ENCODE measurements around the gene RAB3C. TPM values are rescaled to one million over a fixed set of nuclear protein-coding genes. Genes with fewer than 3 reads are reported as not detected.

The RAB3C gene
- total and polyA plus RNA-seq, 2 experiments from 2014 or later: 15.0 to 30.6 TPM

DNA sequence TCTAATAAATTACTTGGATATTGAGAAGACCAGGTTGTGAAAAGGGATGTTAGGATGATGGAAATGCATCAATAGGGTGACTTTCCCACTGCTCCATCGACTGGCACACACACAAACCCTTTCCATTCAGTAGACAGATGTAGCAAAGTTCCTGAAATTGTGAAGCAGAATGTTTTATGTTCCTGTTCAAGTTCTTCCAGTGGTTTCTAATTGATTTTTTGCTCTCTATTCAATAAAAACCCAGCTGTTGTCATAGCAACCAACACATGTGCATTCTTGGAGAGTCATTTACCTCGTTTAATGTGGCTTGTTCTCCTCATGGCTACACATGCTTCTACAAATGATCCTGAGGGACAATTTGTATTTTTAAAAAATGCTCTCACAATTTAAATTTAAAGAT is 244.6 kb downstream of the RAB3C start:
- no peaks in the 10 kb centered on the region for H3K4me1 ChIP-seq (ENCODE audit: insufficient read depth)
- no peak for TF ChIP-seq ZNF114 (CRISPR knock-in tag; IDR thresholded peaks at IDR 0.05)
- TF ChIP-seq, protein P1, sequence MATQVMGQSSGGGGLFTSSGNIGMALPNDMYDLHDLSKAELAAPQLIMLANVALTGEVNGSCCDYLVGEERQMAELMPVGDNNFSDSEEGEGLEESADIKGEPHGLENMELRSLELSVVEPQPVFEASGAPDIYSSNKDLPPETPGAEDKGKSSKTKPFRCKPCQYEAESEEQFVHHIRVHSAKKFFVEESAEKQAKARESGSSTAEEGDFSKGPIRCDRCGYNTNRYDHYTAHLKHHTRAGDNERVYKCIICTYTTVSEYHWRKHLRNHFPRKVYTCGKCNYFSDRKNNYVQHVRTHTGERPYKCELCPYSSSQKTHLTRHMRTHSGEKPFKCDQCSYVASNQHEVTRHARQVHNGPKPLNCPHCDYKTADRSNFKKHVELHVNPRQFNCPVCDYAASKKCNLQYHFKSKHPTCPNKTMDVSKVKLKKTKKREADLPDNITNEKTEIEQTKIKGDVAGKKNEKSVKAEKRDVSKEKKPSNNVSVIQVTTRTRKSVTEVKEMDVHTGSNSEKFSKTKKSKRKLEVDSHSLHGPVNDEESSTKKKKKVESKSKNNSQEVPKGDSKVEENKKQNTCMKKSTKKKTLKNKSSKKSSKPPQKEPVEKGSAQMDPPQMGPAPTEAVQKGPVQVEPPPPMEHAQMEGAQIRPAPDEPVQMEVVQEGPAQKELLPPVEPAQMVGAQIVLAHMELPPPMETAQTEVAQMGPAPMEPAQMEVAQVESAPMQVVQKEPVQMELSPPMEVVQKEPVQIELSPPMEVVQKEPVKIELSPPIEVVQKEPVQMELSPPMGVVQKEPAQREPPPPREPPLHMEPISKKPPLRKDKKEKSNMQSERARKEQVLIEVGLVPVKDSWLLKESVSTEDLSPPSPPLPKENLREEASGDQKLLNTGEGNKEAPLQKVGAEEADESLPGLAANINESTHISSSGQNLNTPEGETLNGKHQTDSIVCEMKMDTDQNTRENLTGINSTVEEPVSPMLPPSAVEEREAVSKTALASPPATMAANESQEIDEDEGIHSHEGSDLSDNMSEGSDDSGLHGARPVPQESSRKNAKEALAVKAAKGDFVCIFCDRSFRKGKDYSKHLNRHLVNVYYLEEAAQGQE (IDR thresholded peaks at IDR 0.05; ENCODE audit: unreplicated experiment): no peak
- H3F3A ChIP-seq (replicated peaks; ENCODE audit: low read depth): no peaks in the 10 kb centered on the region
- H3K4me3 Mint-ChIP-seq: no peak overlapping the region
- no peaks in the 10 kb centered on the region; the same call in 2 of the 3 replicates for H3K9me3 Mint-ChIP-seq
- no peaks in the 10 kb centered on the region for H3K27me3 Mint-ChIP-seq (ENCODE audit: insufficient read depth, low read depth, poor library complexity)
- DNase-seq (ENCODE audit: low spot score) (no peak), ATAC-seq (no peak)
- H3K27ac ChIP-seq (ENCODE audit: low read depth): no peak overlapping the region
- no peaks in the 10 kb centered on the region for H3K79me2 ChIP-seq (replicated peaks; ENCODE audit: insufficient read depth)
- H3K36me3 ChIP-seq (ENCODE audit: insufficient read depth): no peaks in the 10 kb centered on the region
- no peaks in the 10 kb centered on the region for H4K20me1 ChIP-seq (replicated peaks; ENCODE audit: insufficient read depth)
- no peaks in the 10 kb centered on the region for H3K36me3 Mint-ChIP-seq (ENCODE audit: low read depth)
- no peaks in the 10 kb centered on the region for H3K27me3 ChIP-seq (ENCODE audit: insufficient read depth)
- no peak overlapping the region for H3K4me2 ChIP-seq
- H3K27ac Mint-ChIP-seq: no peak overlapping the region
- no peak overlapping the region for H2AFZ ChIP-seq
- no peak overlapping the region for H3K4me3 ChIP-seq
- H3K9me2 ChIP-seq (ENCODE audit: insufficient read depth): no peaks in the 10 kb centered on the region; the same call in 1 of the 2 replicates
- no peaks in the 10 kb centered on the region for H3K4me1 Mint-ChIP-seq

DNA sequence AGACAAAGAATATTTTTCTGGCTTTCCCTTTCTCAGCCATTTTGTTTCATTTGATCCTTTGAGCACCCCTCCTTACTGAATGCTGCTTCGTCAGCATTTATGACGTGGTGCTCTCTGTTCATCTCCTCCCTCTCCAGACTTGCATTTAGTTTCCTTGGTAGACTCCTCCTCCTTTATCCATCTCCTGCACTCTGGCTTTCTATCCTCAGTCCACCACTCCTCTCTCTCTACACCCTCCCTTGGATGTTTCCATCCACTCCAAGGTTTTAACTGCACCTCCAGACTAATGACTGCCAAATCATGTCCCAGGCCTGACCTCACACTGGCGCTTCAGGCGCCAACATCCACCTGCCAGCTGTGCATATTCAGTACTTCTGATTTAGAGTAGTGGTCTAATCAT is 245.4 kb downstream of the RAB3C start:
- Histone ChIP-seq H3K79me2 (replicated peaks; ENCODE audit: insufficient read depth) (no peaks in the 10 kb centered on the region), H3K27ac (ENCODE audit: low read depth) (no peak overlapping the region), H3K36me3 (ENCODE audit: insufficient read depth) (no peaks in the 10 kb centered on the region), H3K9me2 (ENCODE audit: insufficient read depth) (no peaks in the 10 kb centered on the region; the same call in 1 of the 2 replicates), H3K4me3 (no peak overlapping the region), H4K20me1 (replicated peaks; ENCODE audit: insufficient read depth) (no peaks in the 10 kb centered on the region), H3F3A (replicated peaks; ENCODE audit: low read depth) (no peaks in the 10 kb centered on the region), H2AFZ (no peak overlapping the region), H3K4me1 (ENCODE audit: insufficient read depth) (no peaks in the 10 kb centered on the region), H3K27me3 (ENCODE audit: insufficient read depth) (no peaks in the 10 kb centered on the region), H3K4me2 (no peak overlapping the region)
- Mint-ChIP-seq H3K4me1 (no peaks in the 10 kb centered on the region), H3K9me3 (no peaks in the 10 kb centered on the region; the same call in 2 of the 3 replicates), H3K27me3 (ENCODE audit: insufficient read depth, low read depth, poor library complexity) (no peaks in the 10 kb centered on the region), H3K4me3 (no peak overlapping the region), H3K27ac (no peak overlapping the region), H3K36me3 (ENCODE audit: low read depth) (no peaks in the 10 kb centered on the region)
- DNase-seq (ENCODE audit: low spot score) (no peak), ATAC-seq (no peak)
- TF ChIP-seq, protein P1 (IDR thresholded peaks at IDR 0.05; ENCODE audit: unreplicated experiment): no peak
- TF ChIP-seq POLR2AphosphoS5 (IDR thresholded peaks at IDR 0.05; ENCODE audit: low read depth) (no peak), CREB1 (CRISPR knock-in tag; IDR thresholded peaks at IDR 0.05; ENCODE audit: low read depth) (no peak), ZNF331 (CRISPR knock-in tag; IDR thresholded peaks at IDR 0.05; ENCODE audit: low read depth) (no peak)
- TF ChIP-seq, protein P2, sequence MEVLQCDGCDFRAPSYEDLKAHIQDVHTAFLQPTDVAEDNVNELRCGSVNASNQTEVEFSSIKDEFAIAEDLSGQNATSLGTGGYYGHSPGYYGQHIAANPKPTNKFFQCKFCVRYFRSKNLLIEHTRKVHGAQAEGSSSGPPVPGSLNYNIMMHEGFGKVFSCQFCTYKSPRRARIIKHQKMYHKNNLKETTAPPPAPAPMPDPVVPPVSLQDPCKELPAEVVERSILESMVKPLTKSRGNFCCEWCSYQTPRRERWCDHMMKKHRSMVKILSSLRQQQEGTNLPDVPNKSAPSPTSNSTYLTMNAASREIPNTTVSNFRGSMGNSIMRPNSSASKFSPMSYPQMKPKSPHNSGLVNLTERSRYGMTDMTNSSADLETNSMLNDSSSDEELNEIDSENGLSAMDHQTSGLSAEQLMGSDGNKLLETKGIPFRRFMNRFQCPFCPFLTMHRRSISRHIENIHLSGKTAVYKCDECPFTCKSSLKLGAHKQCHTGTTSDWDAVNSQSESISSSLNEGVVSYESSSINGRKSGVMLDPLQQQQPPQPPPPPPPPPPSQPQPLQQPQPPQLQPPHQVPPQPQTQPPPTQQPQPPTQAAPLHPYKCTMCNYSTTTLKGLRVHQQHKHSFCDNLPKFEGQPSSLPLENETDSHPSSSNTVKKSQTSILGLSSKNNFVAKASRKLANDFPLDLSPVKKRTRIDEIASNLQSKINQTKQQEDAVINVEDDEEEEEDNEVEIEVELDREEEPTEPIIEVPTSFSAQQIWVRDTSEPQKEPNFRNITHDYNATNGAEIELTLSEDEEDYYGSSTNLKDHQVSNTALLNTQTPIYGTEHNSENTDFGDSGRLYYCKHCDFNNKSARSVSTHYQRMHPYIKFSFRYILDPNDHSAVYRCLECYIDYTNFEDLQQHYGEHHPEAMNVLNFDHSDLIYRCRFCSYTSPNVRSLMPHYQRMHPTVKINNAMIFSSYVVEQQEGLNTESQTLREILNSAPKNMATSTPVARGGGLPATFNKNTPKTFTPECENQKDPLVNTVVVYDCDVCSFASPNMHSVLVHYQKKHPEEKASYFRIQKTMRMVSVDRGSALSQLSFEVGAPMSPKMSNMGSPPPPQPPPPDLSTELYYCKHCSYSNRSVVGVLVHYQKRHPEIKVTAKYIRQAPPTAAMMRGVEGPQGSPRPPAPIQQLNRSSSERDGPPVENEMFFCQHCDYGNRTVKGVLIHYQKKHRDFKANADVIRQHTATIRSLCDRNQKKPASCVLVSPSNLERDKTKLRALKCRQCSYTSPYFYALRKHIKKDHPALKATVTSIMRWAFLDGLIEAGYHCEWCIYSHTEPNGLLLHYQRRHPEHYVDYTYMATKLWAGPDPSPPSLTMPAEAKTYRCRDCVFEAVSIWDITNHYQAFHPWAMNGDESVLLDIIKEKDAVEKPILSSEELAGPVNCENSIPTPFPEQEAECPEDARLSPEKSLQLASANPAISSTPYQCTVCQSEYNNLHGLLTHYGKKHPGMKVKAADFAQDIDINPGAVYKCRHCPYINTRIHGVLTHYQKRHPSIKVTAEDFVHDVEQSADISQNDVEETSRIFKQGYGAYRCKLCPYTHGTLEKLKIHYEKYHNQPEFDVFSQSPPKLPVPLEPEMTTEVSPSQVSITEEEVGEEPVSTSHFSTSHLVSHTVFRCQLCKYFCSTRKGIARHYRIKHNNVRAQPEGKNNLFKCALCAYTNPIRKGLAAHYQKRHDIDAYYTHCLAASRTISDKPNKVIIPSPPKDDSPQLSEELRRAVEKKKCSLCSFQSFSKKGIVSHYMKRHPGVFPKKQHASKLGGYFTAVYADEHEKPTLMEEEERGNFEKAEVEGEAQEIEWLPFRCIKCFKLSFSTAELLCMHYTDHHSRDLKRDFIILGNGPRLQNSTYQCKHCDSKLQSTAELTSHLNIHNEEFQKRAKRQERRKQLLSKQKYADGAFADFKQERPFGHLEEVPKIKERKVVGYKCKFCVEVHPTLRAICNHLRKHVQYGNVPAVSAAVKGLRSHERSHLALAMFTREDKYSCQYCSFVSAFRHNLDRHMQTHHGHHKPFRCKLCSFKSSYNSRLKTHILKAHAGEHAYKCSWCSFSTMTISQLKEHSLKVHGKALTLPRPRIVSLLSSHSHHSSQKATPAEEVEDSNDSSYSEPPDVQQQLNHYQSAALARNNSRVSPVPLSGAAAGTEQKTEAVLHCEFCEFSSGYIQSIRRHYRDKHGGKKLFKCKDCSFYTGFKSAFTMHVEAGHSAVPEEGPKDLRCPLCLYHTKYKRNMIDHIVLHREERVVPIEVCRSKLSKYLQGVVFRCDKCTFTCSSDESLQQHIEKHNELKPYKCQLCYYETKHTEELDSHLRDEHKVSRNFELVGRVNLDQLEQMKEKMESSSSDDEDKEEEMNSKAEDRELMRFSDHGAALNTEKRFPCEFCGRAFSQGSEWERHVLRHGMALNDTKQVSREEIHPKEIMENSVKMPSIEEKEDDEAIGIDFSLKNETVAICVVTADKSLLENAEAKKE (CRISPR knock-in tag; IDR thresholded peaks at IDR 0.05): no peak
- TF ChIP-seq, protein P3, sequence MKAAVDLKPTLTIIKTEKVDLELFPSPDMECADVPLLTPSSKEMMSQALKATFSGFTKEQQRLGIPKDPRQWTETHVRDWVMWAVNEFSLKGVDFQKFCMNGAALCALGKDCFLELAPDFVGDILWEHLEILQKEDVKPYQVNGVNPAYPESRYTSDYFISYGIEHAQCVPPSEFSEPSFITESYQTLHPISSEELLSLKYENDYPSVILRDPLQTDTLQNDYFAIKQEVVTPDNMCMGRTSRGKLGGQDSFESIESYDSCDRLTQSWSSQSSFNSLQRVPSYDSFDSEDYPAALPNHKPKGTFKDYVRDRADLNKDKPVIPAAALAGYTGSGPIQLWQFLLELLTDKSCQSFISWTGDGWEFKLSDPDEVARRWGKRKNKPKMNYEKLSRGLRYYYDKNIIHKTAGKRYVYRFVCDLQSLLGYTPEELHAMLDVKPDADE (IDR thresholded peaks at IDR 0.05): no peak
